Activated CD8-positive, alpha-beta T cell treated with anti-CD3 and anti-CD28 coated beads, Interleukin-2, amount 10 ng/mL, durations not matched to agents 7 days and 5 days (primary cell): Measurements from ENCODE around the gene ZNF652. TPM values are rescaled to one million over a fixed set of nuclear protein-coding genes. Genes with fewer than 3 reads are reported as not detected.
"Not testable (repeated sequence)": the region's sequence is repeated elsewhere in the genome, so short reads cannot be mapped to it uniquely, and the experiment has no call there.

Source experiments
- ATAC-seq: fragments of 150-1000 bp; cut with Tn5 transposase; one replicate; pipeline ENCODE4 v1.10.0; 2021; ENCODE audit warnings: moderate library complexity
- CTCF ChIA-PET: fragments of 350-600 bp; sonication (Branson Sonifier 250); formaldehyde crosslinking; loops from one replicate; lab custom pipeline; 2021; ENCODE audit warnings: antibody characterized with exemption; lab: Charles Lee
- POLR2A ChIA-PET: fragments of 350-600 bp; sonication (Branson Sonifier 250); formaldehyde crosslinking; loops from one replicate; lab custom pipeline; 2021; ENCODE audit warnings: antibody characterized with exemption; lab: Charles Lee
- DNase-seq: peaks from one replicate; pipeline ENCODE4 v3.0.0-alpha.2; 2020
- H3K27ac Mint-ChIP-seq: one replicate; pipeline ENCODE4 v1.8.0; 2021; ENCODE audit warnings: mild to moderate bottlenecking, mixed read lengths
- H3K27me3 Mint-ChIP-seq: one replicate; pipeline ENCODE4 v1.8.0; 2021; ENCODE audit warnings: low read depth, mixed read lengths
- H3K36me3 Mint-ChIP-seq: one replicate; pipeline ENCODE4 v1.8.0; 2021; ENCODE audit warnings: low read depth, mixed read lengths
- H3K4me1 Mint-ChIP-seq: one replicate; pipeline ENCODE4 v1.8.0; 2021; ENCODE audit warnings: low read depth, mixed read lengths
- H3K4me3 Mint-ChIP-seq: one replicate; pipeline ENCODE4 v1.8.0; 2021; ENCODE audit warnings: mild to moderate bottlenecking, mixed read lengths
- H3K9me3 Mint-ChIP-seq: one replicate; pipeline ENCODE4 v1.8.0; 2022; ENCODE audit warnings: mixed read lengths; ENCODE audit not compliant: insufficient read depth
- total RNA-seq, 2 experiments: library from RNA; stranded (reverse); gene quantifications; one replicate each; pipeline ENCODE4 v1.2.3, GENCODE V29; 2021

ZNF652 gene
- total RNA-seq, 2 experiments from 2014 or later: 27.3 to 27.9 TPM

DNA sequence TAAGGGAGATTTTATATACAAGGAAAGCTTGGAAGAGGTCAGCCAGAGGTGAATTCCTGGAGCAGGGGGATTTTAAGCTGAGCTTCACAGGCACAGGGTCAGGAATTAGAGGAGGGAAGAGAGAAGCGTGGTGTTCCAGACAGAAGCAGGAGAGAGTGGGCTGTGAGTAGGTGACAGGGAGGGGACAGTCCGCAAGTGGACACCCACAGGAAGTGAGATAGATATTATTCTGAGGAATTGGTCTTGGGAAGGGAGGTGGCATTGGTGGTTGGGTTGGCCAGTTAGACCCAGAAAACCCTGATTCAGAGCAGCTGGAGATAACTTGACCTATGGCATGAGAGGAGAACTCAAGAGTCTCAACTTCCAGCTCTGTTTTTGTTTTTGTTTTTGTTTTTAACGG, 37.9 kb upstream of the ZNF652 start:
- POLR2A ChIA-PET: no interaction called here
- H3K4me3 Mint-ChIP-seq: no peak overlapping the region
- DNase-seq: no peak
- peaks cover 25% of the 10 kb centered on the region for H3K36me3 Mint-ChIP-seq
- no peaks in the 10 kb centered on the region for H3K27me3 Mint-ChIP-seq
- no peak overlapping the region for H3K27ac Mint-ChIP-seq
- CTCF ChIA-PET: interaction anchor here (0.9 to 5.7 kb wide), 11 partner anchors 8 to 220 kb away, joined by 3 to 84 read pairs (median 3); no protein-coding TSS in a partner anchor
- no peak for ATAC-seq
- H3K4me1 Mint-ChIP-seq: peaks cover 38% of the 10 kb centered on the region
- no peaks in the 10 kb centered on the region for H3K9me3 Mint-ChIP-seq

- Mint-ChIP-seq H3K27me3 (no peaks in the 10 kb centered on the region), H3K27ac (no peak overlapping the region), H3K4me1 (peaks cover 32% of the 10 kb centered on the region), H3K4me3 (no peak overlapping the region), H3K9me3 (no peaks in the 10 kb centered on the region), H3K36me3 (peaks cover 4% of the 10 kb centered on the region)
- ATAC-seq (no peak), DNase-seq (no peak)
- POLR2A ChIA-PET: no interaction called here
- CTCF ChIA-PET: interaction anchor here (0.8 to 5.7 kb wide), 9 partner anchors 9 to 91 kb away, joined by 3 to 84 read pairs (median 5); no protein-coding TSS in a partner anchor
These were observed 35.5 kb upstream of the ZNF652 start for GRCh38 chr17:49397586-49397985.

- Mint-ChIP-seq H3K36me3 (peaks cover 8% of the 10 kb centered on the region), H3K4me1 (peaks cover 57% of the 10 kb centered on the region), H3K27ac (peak overlapping the region; percentile 35), H3K27me3 (no peaks in the 10 kb centered on the region), H3K9me3 (no peaks in the 10 kb centered on the region), H3K4me3 (no peak overlapping the region)
- CTCF ChIA-PET: interaction anchor here (0.7 to 2.4 kb wide), 8 partner anchors 10 to 163 kb away, joined by 3 to 46 read pairs (median 4); no protein-coding TSS in a partner anchor
- ATAC-seq (no peak), DNase-seq (no peak)
- POLR2A ChIA-PET: interaction anchor here (0.6 kb wide), 2 partner anchors 33 to 77 kb away, joined by 3 read pairs; no protein-coding TSS in a partner anchor
These were observed 31.6 kb upstream of the ZNF652 start for GRCh38 chr17:49393491-49394255.

DNA sequence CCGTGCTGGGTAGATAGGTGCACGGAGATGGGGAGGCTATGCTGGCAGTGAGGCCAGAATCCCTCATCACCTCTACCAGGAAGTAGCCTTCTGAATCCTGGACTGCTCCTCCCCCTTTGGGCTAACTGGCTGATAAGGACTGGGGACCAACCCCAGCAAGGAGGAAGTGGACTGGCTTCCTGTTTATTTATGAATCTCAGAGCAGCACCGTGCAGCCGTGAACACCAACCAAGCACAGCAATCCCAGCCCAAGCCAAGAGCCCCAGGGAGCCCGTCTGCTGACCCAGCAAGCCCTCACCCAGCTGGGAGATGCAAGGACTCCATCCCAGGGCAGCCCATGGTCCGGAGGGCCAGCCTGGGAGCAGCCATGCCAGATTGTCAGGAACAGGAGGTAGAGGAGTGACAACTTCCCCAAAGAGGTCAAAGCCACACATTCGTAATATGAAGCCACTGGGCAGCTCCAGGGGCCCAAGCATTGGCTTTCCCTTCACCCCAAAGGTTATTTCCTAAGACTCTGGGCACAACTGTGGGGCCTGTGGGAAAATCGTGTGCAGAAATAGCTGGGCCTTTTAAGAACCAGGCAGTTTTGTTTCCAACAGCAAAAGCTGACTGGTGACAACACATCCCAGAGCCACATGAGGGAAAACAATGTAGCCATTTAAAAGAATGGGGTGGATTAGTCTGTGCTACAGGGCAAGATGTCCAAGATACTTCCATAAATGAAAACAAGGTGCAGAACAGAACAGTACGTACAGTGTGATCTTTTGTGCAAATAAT, 28.7 kb upstream of the ZNF652 start:
- ATAC-seq (no peak), DNase-seq (no peak)
- peaks cover 71% of the 10 kb centered on the region for H3K4me1 Mint-ChIP-seq
- POLR2A ChIA-PET: interaction anchor here (0.6 to 2.1 kb wide), 4 partner anchors 28 to 397 kb away, joined by 3 to 9 read pairs (median 4); no protein-coding TSS in a partner anchor
- no peaks in the 10 kb centered on the region for H3K9me3 Mint-ChIP-seq
- peaks cover 13% of the 10 kb centered on the region for H3K36me3 Mint-ChIP-seq
- CTCF ChIA-PET: interaction anchor here (1.0 to 7.5 kb wide), 12 partner anchors 9 to 166 kb away, joined by 3 to 60 read pairs (median 6); no protein-coding TSS in a partner anchor
- peak overlapping the region; percentile 37 for H3K4me3 Mint-ChIP-seq
- H3K27ac Mint-ChIP-seq: peak overlapping the region; percentile 94
- H3K27me3 Mint-ChIP-seq: no peaks in the 10 kb centered on the region

DNA sequence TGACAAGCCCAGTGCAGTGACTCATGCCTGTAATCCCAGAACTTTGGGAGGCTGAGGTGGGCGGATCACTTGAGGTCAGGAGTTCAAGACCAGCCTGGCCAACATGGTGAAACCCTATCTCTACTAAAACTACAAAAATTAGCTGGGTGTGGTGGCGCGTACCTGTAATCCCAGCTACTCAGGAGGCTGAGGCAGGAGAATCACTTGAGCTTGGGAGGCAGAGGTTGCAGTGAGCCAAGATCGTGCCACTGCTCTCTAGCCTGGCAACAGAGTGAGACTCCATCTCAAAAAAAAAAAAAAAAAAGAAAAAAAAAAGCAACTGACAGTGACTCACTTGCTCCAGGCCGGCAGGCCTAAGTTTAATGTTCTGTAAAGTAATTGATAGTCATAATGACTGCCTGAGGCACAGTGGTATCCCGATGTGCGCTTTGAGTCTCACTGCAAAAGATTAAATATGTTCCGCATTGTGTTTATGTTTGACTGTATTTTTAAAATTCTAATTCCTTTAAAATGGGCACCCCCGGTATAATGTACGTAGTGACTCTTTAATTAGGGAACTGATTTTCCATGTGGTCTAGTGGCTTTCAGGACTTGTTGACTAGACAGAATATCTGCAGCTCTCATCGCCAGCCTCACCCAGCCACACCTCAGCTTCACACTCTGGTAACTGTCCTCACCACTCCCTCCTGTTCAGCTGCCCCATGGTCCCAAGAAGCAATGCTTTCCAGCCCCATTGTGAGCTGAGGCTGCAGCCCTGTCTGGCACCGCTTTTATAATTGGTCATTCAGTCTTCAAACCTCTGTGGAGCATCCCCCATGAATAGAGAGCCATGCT, 27.7 kb upstream of the ZNF652 start:
- peak overlapping the region; percentile 98 for H3K27ac Mint-ChIP-seq
- not testable (repeated sequence) for H3K27me3 Mint-ChIP-seq, ATAC-seq, DNase-seq, H3K9me3 Mint-ChIP-seq
- H3K4me1 Mint-ChIP-seq: peaks cover 74% of the 10 kb centered on the region
- ChIA-PET POLR2A (interaction anchor here (1.2 to 2.1 kb wide), 3 partner anchors 29 to 48 kb away, joined by 4 to 9 read pairs (median 6); partner anchors contain the start of gene ZNF652), CTCF (interaction anchor here (0.8 to 7.5 kb wide), 8 partner anchors 18 to 167 kb away, joined by 3 to 60 read pairs (median 9); no protein-coding TSS in a partner anchor)
- peak overlapping the region; percentile 37 for H3K4me3 Mint-ChIP-seq
- peaks cover 13% of the 10 kb centered on the region for H3K36me3 Mint-ChIP-seq

GRCh38 chr17:49388692-49389513, 26.9 kb upstream of the ZNF652 start:
- Mint-ChIP-seq H3K9me3 (no peaks in the 10 kb centered on the region), H3K27ac (peak overlapping the region; percentile 98), H3K36me3 (peaks cover 13% of the 10 kb centered on the region), H3K27me3 (no peaks in the 10 kb centered on the region), H3K4me1 (peaks cover 69% of the 10 kb centered on the region), H3K4me3 (peak overlapping the region; percentile 70)
- CTCF ChIA-PET: interaction anchor here (1.0 to 7.5 kb wide), 9 partner anchors 8 to 208 kb away, joined by 4 to 60 read pairs (median 10); no protein-coding TSS in a partner anchor
- POLR2A ChIA-PET: interaction anchor here (0.5 to 2.1 kb wide), 4 partner anchors 28 to 167 kb away, joined by 3 to 6 read pairs (median 3); partner anchors contain the start of gene ZNF652
- ATAC-seq: no peak
- no peak for DNase-seq

GRCh38 chr17:49388290-49388640, 26.2 kb upstream of the ZNF652 start:
- Mint-ChIP-seq H3K27ac (peak overlapping the region; percentile 98), H3K4me3 (peak overlapping the region; percentile 70), H3K36me3 (peaks cover 13% of the 10 kb centered on the region), H3K27me3 (no peaks in the 10 kb centered on the region), H3K9me3 (no peaks in the 10 kb centered on the region), H3K4me1 (peaks cover 62% of the 10 kb centered on the region)
- DNase-seq: peak; percentile 61
- ChIA-PET CTCF (interaction anchor here (1.5 to 7.5 kb wide), 7 partner anchors 9 to 207 kb away, joined by 6 to 60 read pairs (median 11); no protein-coding TSS in a partner anchor), POLR2A (interaction anchor here (0.5 to 2.1 kb wide), 5 partner anchors 27 to 166 kb away, joined by 3 to 6 read pairs (median 3); partner anchors contain the start of gene ZNF652)
- peak; percentile 81 for ATAC-seq

- ChIA-PET CTCF (interaction anchor here (1.0 to 7.5 kb wide), 8 partner anchors 9 to 207 kb away, joined by 4 to 60 read pairs (median 10); no protein-coding TSS in a partner anchor), POLR2A (interaction anchor here (0.6 to 2.1 kb wide), 6 partner anchors 26 to 290 kb away, joined by 3 to 6 read pairs (median 3); partner anchors contain the start of gene ZNF652)
- H3K4me1 Mint-ChIP-seq: peaks cover 60% of the 10 kb centered on the region
- no peaks in the 10 kb centered on the region for H3K9me3 Mint-ChIP-seq
- peak; percentile 28 for DNase-seq
- ATAC-seq: peak; percentile 44
- H3K4me3 Mint-ChIP-seq: peak overlapping the region; percentile 70
- peak overlapping the region; percentile 98 for H3K27ac Mint-ChIP-seq
- peaks cover 13% of the 10 kb centered on the region for H3K36me3 Mint-ChIP-seq
- no peaks in the 10 kb centered on the region for H3K27me3 Mint-ChIP-seq
These were observed 25.6 kb upstream of the ZNF652 start for GRCh38 chr17:49387498-49388289.

DNA sequence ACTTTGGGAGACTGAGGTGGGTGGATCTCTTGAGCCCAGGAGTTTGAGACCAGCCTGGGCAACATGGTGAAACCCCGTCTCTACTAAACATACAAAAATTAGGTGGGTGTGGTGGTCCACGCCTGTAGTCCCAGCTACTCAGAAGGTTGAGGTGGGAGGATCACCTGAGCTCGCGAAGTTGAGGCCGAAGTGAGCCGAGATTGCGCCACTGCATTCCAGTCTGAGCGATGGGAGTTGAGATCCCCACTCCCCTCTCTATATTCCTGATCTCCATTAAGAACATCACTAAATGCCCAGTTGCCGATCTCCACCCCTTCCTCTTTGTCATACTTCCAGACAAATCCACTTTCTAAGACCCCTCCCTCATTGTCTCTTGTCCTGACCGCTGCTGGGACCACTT, 24.3 kb upstream of the ZNF652 start:
- no peaks in the 10 kb centered on the region for H3K27me3 Mint-ChIP-seq
- peaks cover 56% of the 10 kb centered on the region for H3K4me1 Mint-ChIP-seq
- ATAC-seq (no peak), DNase-seq (no peak)
- no peak overlapping the region for H3K4me3 Mint-ChIP-seq
- peak overlapping the region; percentile 44 for H3K27ac Mint-ChIP-seq
- CTCF ChIA-PET: interaction anchor here (1.7 to 7.5 kb wide), 3 partner anchors 19 to 22 kb away, joined by 3 to 60 read pairs (median 31); no protein-coding TSS in a partner anchor
- POLR2A ChIA-PET: no interaction called here
- no peaks in the 10 kb centered on the region for H3K9me3 Mint-ChIP-seq
- H3K36me3 Mint-ChIP-seq: peaks cover 13% of the 10 kb centered on the region
